Smooth muscle cell (in vitro differentiated cells): Measurements from ENCODE around the gene TIMM17A. TPM values are rescaled to one million over a fixed set of nuclear protein-coding genes. Genes with fewer than 3 reads are reported as not detected.
A peak's percentile ranks its signal among the peaks of the same experiment; 100 is the strongest.

ENCODE experiments used
- DNase-seq: peaks from one replicate; lab custom pipeline; 2025; ENCODE audit not compliant: unreplicated experiment; lab: John Stamatoyannopoulos, UW
- H2AFZ ChIP-seq: fragments of 200-600 bp; sonication (generic); 2 replicates; pipeline ENCODE4 v1.6.0; 2016; ENCODE audit warnings: antibody characterized with exemption, low read depth, mild to moderate bottlenecking
- H3F3A ChIP-seq: fragments of 200-600 bp; sonication (generic); 2 replicates; pipeline ENCODE4 v1.6.0; 2017; ENCODE audit warnings: antibody characterized with exemption, low read depth
- H3K27ac ChIP-seq: fragments of 200-600 bp; sonication (generic); 2 replicates; pipeline ENCODE4 v1.5.1; 2016; ENCODE audit warnings: low read depth, mild to moderate bottlenecking
- H3K27me3 ChIP-seq: fragments of 200-600 bp; sonication (generic); 2 replicates; pipeline ENCODE4 v1.6.1; 2016; ENCODE audit warnings: low read depth, mild to moderate bottlenecking
- H3K36me3 ChIP-seq: fragments of 200-600 bp; sonication (generic); 2 replicates; pipeline ENCODE4 v1.5.1; 2016; ENCODE audit warnings: low read depth
- H3K4me1 ChIP-seq: fragments of 200-600 bp; sonication (generic); 2 replicates; pipeline ENCODE4 v1.5.1; 2016; ENCODE audit warnings: low read depth
- H3K4me2 ChIP-seq: fragments of 200-600 bp; sonication (generic); 2 replicates; pipeline ENCODE4 v1.6.0; 2016; ENCODE audit warnings: mild to moderate bottlenecking
- H3K4me3 ChIP-seq: fragments of 200-600 bp; sonication (generic); 2 replicates; pipeline ENCODE4 v1.5.1; 2016; ENCODE audit warnings: mild to moderate bottlenecking
- H3K79me2 ChIP-seq: fragments of 200-600 bp; sonication (generic); 2 replicates; pipeline ENCODE4 v1.6.0; 2016; ENCODE audit warnings: low read depth, mild to moderate bottlenecking
- H3K9ac ChIP-seq: fragments of 200-600 bp; sonication (generic); 2 replicates; pipeline ENCODE4 v1.6.0; 2016; ENCODE audit warnings: low read depth
- H3K9me3 ChIP-seq: fragments of 200-600 bp; sonication (generic); replicated peaks from 2 replicates; pipeline ENCODE4 v1.5.1; 2016; ENCODE audit warnings: low read depth
- H4K20me1 ChIP-seq: fragments of 200-600 bp; sonication (generic); 2 replicates; pipeline ENCODE4 v1.6.0; 2016; ENCODE audit warnings: low read depth
- CTCF ChIP-seq: fragments of 200-600 bp; sonication (generic); IDR thresholded peaks from 2 replicates; pipeline ENCODE4 v1.5.1; 2017; ENCODE audit warnings: borderline replicate concordance, mild to moderate bottlenecking, antibody characterized with exemption; ENCODE audit not compliant: insufficient read depth, poor library complexity, severe bottlenecking
- WGBS: methylation state at CpG from one replicate; pipeline ENCODE4 v1.1.7; 2016; ENCODE audit warnings: low lambda C conversion rate; 5-methylcytosine and 5-hydroxymethylcytosine counted together
- polyA plus RNA-seq: library from polyadenylated mRNA; unstranded; fragments of >200 nt; fragmentation: Nextera tagmentation; extraction: Ambion mirVana; gene quantifications from 2 replicates; pipeline ENCODE4 v1.2.1, GENCODE V29; 2016
- total RNA-seq: library from RNA; depleted of rRNA; stranded (reverse); fragments of >200 nt; gene quantifications from 2 replicates; pipeline ENCODE4 v1.2.3, GENCODE V29; 2014

The TIMM17A gene
- total and polyA plus RNA-seq, 2 experiments from 2014 or later = 78.6 to 102 TPM

- Histone ChIP-seq H3F3A (peaks cover 3% of the 10 kb centered on the region), H3K79me2 (no peaks in the 10 kb centered on the region), H3K27ac (no peak overlapping the region), H3K9ac (no peak overlapping the region), H3K36me3 (no peaks in the 10 kb centered on the region), H4K20me1 (no peaks in the 10 kb centered on the region), H3K9me3 (no peaks in the 10 kb centered on the region), H3K4me3 (peak overlapping the region; percentile 50), H2AFZ (no peak overlapping the region), H3K27me3 (no peaks in the 10 kb centered on the region), H3K4me1 (peaks cover 4% of the 10 kb centered on the region), H3K4me2 (no peak overlapping the region)
- 96% methylated on average over 11 of the region's 11 CpGs for WGBS
- DNase-seq = no peak
- TF ChIP-seq CTCF = no peak
These were observed 56.7 kb downstream of the TIMM17A start for GRCh38 chr1:202011994-202012393.

DNA sequence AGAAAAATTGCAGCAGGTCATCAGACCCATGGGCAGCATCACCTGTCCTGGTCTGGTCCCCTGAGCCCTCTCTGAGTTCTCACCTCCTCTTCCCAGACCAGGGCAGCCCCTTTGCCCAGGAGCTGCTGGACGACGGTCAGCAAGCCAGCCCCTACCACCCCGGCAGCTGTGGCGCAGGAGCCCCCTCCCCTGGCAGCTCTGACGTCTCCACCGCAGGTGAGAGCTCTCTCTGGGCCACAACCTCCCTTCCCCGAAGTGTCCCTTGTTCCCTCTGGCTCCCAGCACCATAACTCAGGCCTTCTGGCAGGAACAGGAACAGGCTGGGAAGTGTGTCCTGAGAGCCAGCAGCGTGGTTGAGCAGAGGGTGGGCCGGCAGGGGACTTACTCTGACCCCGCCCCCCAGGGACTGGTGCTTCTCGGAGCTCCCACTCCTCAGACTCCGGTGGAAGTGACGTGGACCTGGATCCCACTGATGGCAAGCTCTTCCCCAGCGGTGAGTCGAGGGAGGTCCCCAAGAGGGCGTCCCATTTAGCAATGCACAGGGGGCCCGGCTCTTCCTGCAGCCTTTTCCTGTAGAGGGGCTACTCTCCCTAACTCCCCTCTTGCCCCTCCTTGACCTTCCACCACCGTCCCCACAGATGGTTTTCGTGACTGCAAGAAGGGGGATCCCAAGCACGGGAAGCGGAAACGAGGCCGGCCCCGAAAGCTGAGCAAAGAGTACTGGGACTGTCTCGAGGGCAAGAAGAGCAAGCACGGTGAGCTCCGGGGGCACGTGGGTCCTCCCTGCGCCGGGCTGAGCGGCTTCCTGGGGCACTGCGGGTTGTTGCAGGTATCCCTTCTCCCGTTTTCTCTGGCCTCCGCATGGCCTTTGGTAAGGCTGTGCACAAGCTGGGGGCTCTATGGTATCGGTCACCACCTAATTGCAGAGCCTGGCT is 57.5 kb downstream of the TIMM17A start:
- Histone ChIP-seq H3K27me3 (no peaks in the 10 kb centered on the region), H2AFZ (no peak overlapping the region), H3K4me1 (peaks cover 4% of the 10 kb centered on the region), H3K9me3 (no peaks in the 10 kb centered on the region), H3K27ac (no peak overlapping the region), H3F3A (no peaks in the 10 kb centered on the region), H4K20me1 (no peaks in the 10 kb centered on the region), H3K9ac (no peak overlapping the region), H3K36me3 (no peaks in the 10 kb centered on the region), H3K4me3 (peak overlapping the region; percentile 50), H3K4me2 (no peak overlapping the region), H3K79me2 (no peaks in the 10 kb centered on the region)
- 93% methylated on average over 35 of the region's 35 CpGs for WGBS
- TF ChIP-seq CTCF = no peak
- no peak for DNase-seq

DNA sequence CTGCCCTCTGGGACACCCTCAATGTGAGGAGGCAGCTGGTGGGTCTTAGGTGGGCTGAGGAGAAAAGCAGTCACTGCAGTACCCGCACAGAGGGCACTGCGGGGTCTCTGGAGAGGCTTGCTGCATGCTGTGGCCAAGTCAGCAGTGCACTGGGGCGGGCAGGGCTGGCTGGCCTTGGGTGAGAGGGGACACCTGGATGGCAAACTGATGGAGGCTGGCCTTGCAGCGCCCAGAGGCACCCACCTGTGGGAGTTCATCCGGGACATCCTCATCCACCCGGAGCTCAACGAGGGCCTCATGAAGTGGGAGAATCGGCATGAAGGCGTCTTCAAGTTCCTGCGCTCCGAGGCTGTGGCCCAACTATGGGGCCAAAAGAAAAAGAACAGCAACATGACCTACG is 58.3 kb downstream of the TIMM17A start:
- 94% methylated on average over 12 of the region's 12 CpGs for WGBS
- Histone ChIP-seq H3K36me3 (no peaks in the 10 kb centered on the region), H3K27me3 (no peaks in the 10 kb centered on the region), H3K4me1 (peaks cover 10% of the 10 kb centered on the region), H3K4me3 (peak overlapping the region; percentile 16), H3F3A (no peaks in the 10 kb centered on the region), H3K4me2 (no peak overlapping the region), H3K9me3 (no peaks in the 10 kb centered on the region), H3K27ac (no peak overlapping the region), H4K20me1 (no peaks in the 10 kb centered on the region), H2AFZ (no peak overlapping the region), H3K9ac (no peak overlapping the region), H3K79me2 (no peaks in the 10 kb centered on the region)
- no peak for DNase-seq
- no peak for TF ChIP-seq CTCF
